Gastrocnemius medialis (tissue), 4 donors: ENCODE measurements around the gene GPR32.

Source experiments
- POLR2A ChIP-seq, 2 donors: fragments of 450-650 bp; IDR thresholded peaks; one replicate each; pipeline ENCODE4 v1.6.1; 2017; ENCODE audit warnings: antibody characterized with exemption in 2 of 2, mild to moderate bottlenecking in 2 of 2, moderate library complexity in 2 of 2
- TF ChIP-seq, protein P1 (sequence below), 5 experiments: fragments of 450-650 bp in 3 of 5; fragments of 200-600 bp in 2 of 5; sonication (generic) in 2 of 5; IDR thresholded peaks in 4 of 5; conservative IDR thresholded peaks in 1 of 5; 1 replicate in 4 of 5; 2 replicates in 1 of 5; pipeline ENCODE4 v1.5.1; 2016 to 2019; ENCODE audit warnings: antibody characterized with exemption in 5 of 5, mild to moderate bottlenecking in 3 of 5, moderate library complexity in 3 of 5

DNA sequence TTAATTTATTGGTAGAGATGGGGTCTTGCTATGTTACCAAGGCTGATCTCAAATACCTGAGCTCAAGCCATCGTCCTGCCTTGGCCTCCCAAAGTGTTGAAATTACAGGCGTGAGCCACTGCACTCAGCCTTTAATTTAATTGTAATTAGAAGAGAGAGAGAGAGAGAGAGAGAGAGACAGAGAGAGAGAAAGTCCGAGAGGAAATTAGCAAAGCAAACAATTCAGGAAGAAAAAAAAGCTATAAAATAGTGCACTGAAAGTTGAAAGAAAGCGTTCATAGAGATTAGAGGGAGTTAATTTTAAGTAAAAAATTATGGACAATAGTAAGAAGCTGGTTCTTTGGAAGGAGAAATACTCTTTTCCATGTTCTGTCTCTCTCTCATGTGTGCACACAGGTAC lies 7.0 kb downstream of the GPR32 start:
- TF ChIP-seq, protein P1, sequence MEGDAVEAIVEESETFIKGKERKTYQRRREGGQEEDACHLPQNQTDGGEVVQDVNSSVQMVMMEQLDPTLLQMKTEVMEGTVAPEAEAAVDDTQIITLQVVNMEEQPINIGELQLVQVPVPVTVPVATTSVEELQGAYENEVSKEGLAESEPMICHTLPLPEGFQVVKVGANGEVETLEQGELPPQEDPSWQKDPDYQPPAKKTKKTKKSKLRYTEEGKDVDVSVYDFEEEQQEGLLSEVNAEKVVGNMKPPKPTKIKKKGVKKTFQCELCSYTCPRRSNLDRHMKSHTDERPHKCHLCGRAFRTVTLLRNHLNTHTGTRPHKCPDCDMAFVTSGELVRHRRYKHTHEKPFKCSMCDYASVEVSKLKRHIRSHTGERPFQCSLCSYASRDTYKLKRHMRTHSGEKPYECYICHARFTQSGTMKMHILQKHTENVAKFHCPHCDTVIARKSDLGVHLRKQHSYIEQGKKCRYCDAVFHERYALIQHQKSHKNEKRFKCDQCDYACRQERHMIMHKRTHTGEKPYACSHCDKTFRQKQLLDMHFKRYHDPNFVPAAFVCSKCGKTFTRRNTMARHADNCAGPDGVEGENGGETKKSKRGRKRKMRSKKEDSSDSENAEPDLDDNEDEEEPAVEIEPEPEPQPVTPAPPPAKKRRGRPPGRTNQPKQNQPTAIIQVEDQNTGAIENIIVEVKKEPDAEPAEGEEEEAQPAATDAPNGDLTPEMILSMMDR (IDR thresholded peaks at IDR 0.05 in 4 of 5, conservative IDR thresholded peaks at IDR 0.05 in 1 of 5), result no peak
- no peak for TF ChIP-seq POLR2A (IDR thresholded peaks at IDR 0.05)
